ENCODE data around the gene APCS.

Gene APCS

GRCh38 chr1:159598196-159598595, 10.6 kb downstream of the APCS start:
- H3K4me3 ChIP-seq (ENCODE audit: low read length), result no peak overlapping the region
- peak; percentile 86 for DNase-seq (ENCODE audit: low read depth)
- TF ChIP-seq CTCF (IDR thresholded peaks at IDR 0.05; ENCODE audit: insufficient read depth, low read depth, low read length, missing control alignments), result no peak

DNA sequence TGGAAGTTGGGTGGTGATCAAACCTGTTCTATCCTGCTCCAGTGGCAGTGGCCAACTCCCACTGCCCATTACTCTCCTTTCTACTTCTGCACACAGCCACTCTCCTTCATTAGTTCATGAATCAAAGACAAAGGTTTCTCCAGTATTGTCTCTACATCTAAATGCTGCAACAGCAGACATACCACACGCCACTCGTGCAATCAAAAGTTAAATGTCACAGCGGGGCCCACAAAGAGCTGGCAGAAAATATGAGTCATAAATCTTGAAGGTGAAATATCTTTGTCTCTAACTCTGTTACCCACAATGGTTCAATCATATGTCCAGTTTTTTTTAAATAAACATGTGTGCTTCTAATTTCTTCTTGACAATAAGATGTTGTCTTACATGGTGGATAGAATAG, 13.3 kb downstream of the APCS start:
- no peak for TF ChIP-seq CTCF (IDR thresholded peaks at IDR 0.05; ENCODE audit: insufficient read depth, low read depth, low read length, missing control alignments)
- no peak overlapping the region for H3K4me3 ChIP-seq (ENCODE audit: low read length)
- no peak for DNase-seq (ENCODE audit: low read depth)

GRCh38 chr1:159602501-159602999, 14.9 kb downstream of the APCS start:
- TF ChIP-seq CTCF (IDR thresholded peaks at IDR 0.05; ENCODE audit: insufficient read depth, low read depth, low read length, missing control alignments), result no peak
- H3K4me3 ChIP-seq (ENCODE audit: low read length), result no peak overlapping the region
- no peak for DNase-seq (ENCODE audit: low read depth)

DNA sequence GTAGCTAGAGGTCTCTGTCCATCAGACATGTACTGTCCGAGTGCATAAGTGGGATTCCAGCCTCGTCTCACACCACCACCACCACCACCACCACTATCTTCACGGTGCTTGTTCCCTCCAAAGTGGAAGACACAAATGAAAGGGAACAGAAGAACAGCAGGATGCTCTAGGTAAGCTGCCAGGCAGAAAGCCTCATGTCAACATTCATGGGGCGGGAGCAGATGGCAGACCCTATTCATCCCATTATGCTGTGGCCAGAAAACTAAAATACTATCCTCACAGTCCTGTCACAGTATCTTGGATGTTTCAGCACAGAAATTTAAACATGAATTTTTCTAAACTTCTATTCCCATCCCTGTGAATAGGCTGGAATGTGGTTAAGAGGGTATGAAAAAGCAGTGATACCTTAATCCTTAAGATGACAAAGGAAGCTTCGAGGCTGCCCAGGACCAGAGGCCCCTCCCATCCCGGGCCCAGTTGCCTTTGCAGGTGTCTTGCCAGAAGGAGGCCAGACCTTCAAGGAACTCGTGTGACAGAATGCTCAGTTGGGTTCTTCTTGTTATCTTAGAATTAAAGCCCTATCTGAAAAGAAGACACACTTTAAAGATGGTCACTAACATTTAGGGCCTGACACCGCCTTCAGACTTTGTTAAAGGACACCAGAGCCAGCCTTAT, 24.7 kb downstream of the APCS start:
- no peak overlapping the region for H3K4me3 ChIP-seq (ENCODE audit: low read length)
- no peak for DNase-seq (ENCODE audit: low read depth)
- no peak for TF ChIP-seq CTCF (IDR thresholded peaks at IDR 0.05; ENCODE audit: insufficient read depth, low read depth, low read length, missing control alignments)

GRCh38 chr1:159632922-159633321, 45.3 kb downstream of the APCS start:
- no peak overlapping the region for H3K4me3 ChIP-seq (ENCODE audit: low read length)
- TF ChIP-seq CTCF (IDR thresholded peaks at IDR 0.05; ENCODE audit: insufficient read depth, low read depth, low read length, missing control alignments), result no peak
- no peak for DNase-seq (ENCODE audit: low read depth)

Data from epithelial cell of esophagus (primary cell).